Astrocyte of the cerebellum (primary cell): Measurements from ENCODE around the gene KRT14.

ENCODE experiments used
- DNase-seq: peaks from one replicate; pipeline ENCODE4 v3.0.0-alpha.2; 2011; ENCODE audit warnings: low read depth
- H3K4me3 ChIP-seq: 2 replicates; pipeline ENCODE4 v1.5.1; 2011; ENCODE audit warnings: mild to moderate bottlenecking, low read depth, low read length, moderate library complexity
- CTCF ChIP-seq: IDR thresholded peaks from 2 replicates; pipeline ENCODE4 v1.5.1; 2012; ENCODE audit warnings: low read length, low read depth, moderate library complexity, mild to moderate bottlenecking; ENCODE audit errors: missing control alignments
- in situ Hi-C: cut with HindIII; loops from 2 replicates; pipeline ENCODE4 v1.10.0; 2017; ENCODE audit warnings: low sequenced_read_pairs

Gene KRT14

GRCh38 chr17:41539979-41540701, 46.6 kb downstream of the KRT14 start:
- no peak overlapping the region for H3K4me3 ChIP-seq
- DNase-seq = no peak
- TF ChIP-seq CTCF = no peak
- in situ Hi-C loops = no loop called here

GRCh38 chr17:41539071-41539492, 47.6 kb downstream of the KRT14 start:
- in situ Hi-C loops = no loop called here
- H3K4me3 ChIP-seq = no peak overlapping the region
- DNase-seq = no peak
- no peak for TF ChIP-seq CTCF

DNA sequence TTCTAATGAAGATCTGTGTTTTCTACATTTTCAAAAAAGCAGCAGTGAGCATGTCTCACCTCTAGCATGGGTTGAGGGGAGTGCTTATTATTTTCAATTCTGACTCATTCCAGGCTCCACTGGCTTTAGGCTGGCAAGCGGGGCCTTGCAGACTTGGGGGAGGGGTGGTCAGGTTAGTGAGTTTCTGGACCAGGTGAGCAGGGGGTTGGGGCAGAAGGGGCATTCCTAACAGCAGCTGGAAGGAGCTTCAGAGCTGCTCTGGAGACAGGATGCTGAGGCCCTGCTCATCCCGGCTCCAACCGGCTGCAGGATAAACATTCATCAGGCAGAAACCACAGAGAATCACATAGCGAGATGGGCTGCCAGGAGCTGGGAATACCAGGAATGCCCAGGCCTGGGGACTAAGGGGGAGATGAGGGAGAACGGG, 48.1 kb downstream of the KRT14 start:
- in situ Hi-C loops = no loop called here
- no peak for DNase-seq
- no peak overlapping the region for H3K4me3 ChIP-seq
- TF ChIP-seq CTCF = no peak

GRCh38 chr17:41537990-41538389, 48.7 kb downstream of the KRT14 start:
- TF ChIP-seq CTCF = no peak
- no peak overlapping the region for H3K4me3 ChIP-seq
- in situ Hi-C loops = no loop called here
- DNase-seq = no peak

- no peak for TF ChIP-seq CTCF
- no peak overlapping the region for H3K4me3 ChIP-seq
- in situ Hi-C loops = no loop called here
- DNase-seq = no peak
Measured at GRCh38 chr17:41537614-41537954, 49.1 kb downstream of the KRT14 start.

DNA sequence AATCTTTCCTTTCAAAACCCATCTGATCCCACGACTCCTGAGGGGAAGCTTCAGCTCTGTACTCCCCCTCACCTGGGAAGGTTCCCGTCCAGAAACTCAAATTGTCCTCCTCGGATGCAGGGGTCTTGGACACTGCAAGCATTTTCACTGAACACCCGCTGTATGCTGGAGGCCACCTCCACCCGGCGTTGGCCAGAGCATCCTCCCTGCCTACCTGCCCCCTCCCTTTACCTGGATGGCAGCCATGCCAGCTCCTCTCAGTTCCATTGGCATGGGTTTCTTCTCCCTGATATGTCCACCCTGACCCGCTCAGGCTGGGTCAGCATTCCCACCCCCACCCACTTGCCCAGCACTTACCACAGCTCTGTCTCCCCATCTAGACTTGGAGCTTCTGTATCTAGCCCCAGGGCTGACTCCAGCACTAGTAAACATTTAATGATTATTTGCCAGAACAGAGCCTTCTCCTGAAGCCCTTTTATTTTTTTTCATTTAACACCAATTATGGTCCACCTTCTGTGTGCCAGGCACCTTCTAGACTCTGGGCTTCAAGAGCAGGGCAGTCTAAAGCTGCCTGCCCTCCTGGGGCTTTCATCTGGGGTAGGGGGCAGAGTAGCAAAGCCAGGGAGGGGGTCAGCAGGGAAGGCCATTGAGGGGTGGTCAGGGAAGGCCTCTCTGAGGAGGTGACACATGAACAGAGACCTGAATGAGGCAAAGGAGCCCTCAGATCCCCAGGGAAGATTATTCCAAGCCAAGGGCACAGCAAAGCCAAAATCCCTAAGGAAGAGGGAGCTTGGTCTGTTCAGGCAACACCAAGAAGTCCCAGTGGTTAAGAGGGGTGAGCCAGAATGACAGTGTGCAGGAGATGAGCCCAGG, 49.7 kb downstream of the KRT14 start:
- no peak for TF ChIP-seq CTCF
- in situ Hi-C loops = no loop called here
- H3K4me3 ChIP-seq = no peak overlapping the region
- no peak for DNase-seq
